Right atrium auricular region (tissue), 2 donors: ENCODE data around the gene CDC14A. TPM values are rescaled to one million over a fixed set of nuclear protein-coding genes. Genes with fewer than 3 reads are reported as not detected.

Experiments
- DNase-seq: peaks from one replicate; pipeline ENCODE4 v3.0.0-alpha.2; 2019; ENCODE audit warnings: low spot score
- H3K27ac ChIP-seq, 2 donors: fragments of 200-600 bp; sonication (generic); 1 replicate in 1 of 2; 2 replicates in 1 of 2; pipeline ENCODE4 v1.5.1; 2016 to 2019
- H3K27me3 ChIP-seq, 2 donors: fragments of 200-600 bp; sonication (generic); one replicate each; pipeline versions ENCODE4 v1.5.1 to v1.6.0; 2017 to 2019
- H3K36me3 ChIP-seq: fragments of 200-600 bp; sonication (generic); one replicate; pipeline ENCODE4 v1.5.1; 2016
- H3K4me1 ChIP-seq, 2 donors: fragments of 200-600 bp; sonication (generic); one replicate each; pipeline versions ENCODE4 v1.5.1 to v1.6.0; 2017 to 2019
- H3K4me3 ChIP-seq, 2 donors: fragments of 200-600 bp; sonication (generic); 1 replicate in 1 of 2; 2 replicates in 1 of 2; pipeline ENCODE4 v1.5.1; 2017 to 2019; ENCODE audit warnings: mild to moderate bottlenecking in 1 of 2, moderate library complexity in 1 of 2
- H3K9me3 ChIP-seq, 2 donors: fragments of 200-600 bp; sonication (generic); one replicate each; pipeline ENCODE4 v1.5.1; 2019
- CTCF ChIP-seq, 2 donors: fragments of 200-600 bp; sonication (generic); IDR thresholded peaks; one replicate each; pipeline ENCODE4 v1.5.1; 2019; ENCODE audit warnings: antibody characterized with exemption in 2 of 2
- total RNA-seq, 2 donors: library from RNA; depleted of rRNA; stranded (reverse); fragments of >200 nt; gene quantifications; one replicate each; pipeline ENCODE4 v1.1.0, GENCODE V29; 2016

CDC14A gene
- total RNA-seq, 2 donors from 2014 or later, result 5.3 to 5.5 TPM

GRCh38 chr1:100538913-100539835 is 186.9 kb downstream of the CDC14A start:
- H3K27ac ChIP-seq, result no peak overlapping the region
- DNase-seq, result no peak
- H3K4me3 ChIP-seq, result peak overlapping the region; percentile 30 to 49
- TF ChIP-seq CTCF (IDR thresholded peaks at IDR 0.05), result peak in 1 of 2 donors; percentile 35
- peaks cover 0 to 20% of the 10 kb centered on the region in 2 donors for H3K4me1 ChIP-seq
- H3K27me3 ChIP-seq, result no peaks in the 10 kb centered on the region
- H3K9me3 ChIP-seq, result no peaks in the 10 kb centered on the region
- no peaks in the 10 kb centered on the region for H3K36me3 ChIP-seq

DNA sequence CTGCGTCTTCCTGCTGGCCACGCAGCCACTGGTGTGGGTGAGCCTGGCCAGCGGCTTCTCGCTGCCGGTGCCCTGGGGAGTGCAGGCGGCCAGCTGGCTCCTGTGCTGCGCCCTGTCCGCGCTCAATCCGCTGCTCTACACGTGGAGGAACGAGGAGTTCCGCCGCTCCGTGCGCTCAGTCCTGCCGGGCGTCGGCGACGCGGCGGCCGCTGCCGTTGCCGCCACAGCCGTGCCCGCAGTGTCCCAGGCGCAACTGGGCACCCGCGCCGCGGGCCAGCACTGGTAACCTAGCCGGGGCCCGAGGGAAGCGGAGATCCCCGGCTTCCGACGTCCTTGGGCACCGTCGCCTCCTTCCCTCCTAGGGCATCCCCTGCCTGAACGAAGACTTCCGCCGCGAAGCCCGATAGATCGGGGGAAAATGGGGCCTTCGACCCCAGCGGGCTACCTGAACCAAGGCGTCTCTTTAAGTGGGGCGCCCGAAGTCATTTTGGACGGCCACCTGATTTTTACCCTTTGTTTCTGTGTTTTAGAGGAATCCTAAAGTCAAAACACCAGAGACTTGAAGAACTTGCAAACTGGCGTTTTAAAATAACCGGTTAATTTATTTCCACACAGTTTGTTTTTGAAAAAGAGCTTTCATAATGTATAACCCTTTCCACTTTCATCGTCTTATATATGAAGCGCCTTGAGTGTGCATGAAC is 187.7 kb downstream of the CDC14A start:
- no peak for DNase-seq
- no peak for TF ChIP-seq CTCF (IDR thresholded peaks at IDR 0.05)
- Histone ChIP-seq H3K4me3 (peak overlapping the region; percentile 23 to 49), H3K36me3 (no peaks in the 10 kb centered on the region), H3K9me3 (no peaks in the 10 kb centered on the region), H3K27me3 (no peaks in the 10 kb centered on the region), H3K4me1 (peaks cover 0 to 20% of the 10 kb centered on the region in 2 donors), H3K27ac (no peak overlapping the region)

DNA sequence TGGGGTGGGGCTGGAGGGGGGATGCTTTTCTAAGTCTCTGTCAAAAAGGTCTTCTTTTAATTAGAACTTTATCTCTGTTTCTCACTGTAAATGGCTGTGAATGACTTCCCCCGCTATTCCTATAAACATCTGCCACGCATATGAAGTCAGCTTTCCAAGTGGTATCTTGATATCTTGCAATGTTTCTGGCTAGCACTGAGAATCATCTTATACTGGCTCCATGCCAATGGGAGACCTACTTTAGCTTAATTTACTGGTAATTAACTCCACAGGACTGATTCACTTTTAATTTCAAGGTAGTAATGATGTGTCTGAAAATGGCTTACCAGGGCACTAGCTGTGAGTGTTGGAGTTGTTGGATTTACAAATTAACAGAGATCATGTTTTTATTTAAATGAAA is 190.0 kb downstream of the CDC14A start:
- Histone ChIP-seq H3K4me3 (no peak overlapping the region), H3K4me1 (peaks cover 0 to 20% of the 10 kb centered on the region in 2 donors), H3K9me3 (no peaks in the 10 kb centered on the region), H3K36me3 (no peaks in the 10 kb centered on the region), H3K27me3 (no peaks in the 10 kb centered on the region), H3K27ac (no peak overlapping the region)
- TF ChIP-seq CTCF (IDR thresholded peaks at IDR 0.05), result no peak
- DNase-seq, result no peak

DNA sequence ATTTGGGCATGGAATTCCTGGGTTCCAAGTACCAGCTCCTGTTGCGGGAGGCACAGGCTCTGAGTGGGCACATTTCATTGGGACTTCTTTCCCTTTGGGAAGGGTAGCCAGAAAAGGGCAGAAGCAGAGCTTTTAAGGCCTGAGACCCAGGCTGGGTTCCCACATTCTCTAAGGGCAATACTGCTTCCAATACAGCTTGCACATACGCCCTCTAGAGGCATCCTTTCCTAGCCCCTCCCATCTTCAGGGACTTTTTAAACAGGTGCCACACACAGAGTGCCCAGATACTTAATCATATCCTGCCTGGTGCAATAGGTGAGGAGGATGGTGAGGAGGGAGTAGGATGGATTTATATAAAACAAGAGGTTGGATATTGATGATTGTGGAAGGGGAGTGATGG is 191.3 kb downstream of the CDC14A start:
- H3K9me3 ChIP-seq, result no peaks in the 10 kb centered on the region
- no peak overlapping the region for H3K27ac ChIP-seq
- DNase-seq, result no peak
- H3K36me3 ChIP-seq, result no peaks in the 10 kb centered on the region
- H3K4me3 ChIP-seq, result no peak overlapping the region
- no peak for TF ChIP-seq CTCF (IDR thresholded peaks at IDR 0.05)
- H3K4me1 ChIP-seq, result peaks cover 0 to 13% of the 10 kb centered on the region in 2 donors
- H3K27me3 ChIP-seq, result no peaks in the 10 kb centered on the region

DNA sequence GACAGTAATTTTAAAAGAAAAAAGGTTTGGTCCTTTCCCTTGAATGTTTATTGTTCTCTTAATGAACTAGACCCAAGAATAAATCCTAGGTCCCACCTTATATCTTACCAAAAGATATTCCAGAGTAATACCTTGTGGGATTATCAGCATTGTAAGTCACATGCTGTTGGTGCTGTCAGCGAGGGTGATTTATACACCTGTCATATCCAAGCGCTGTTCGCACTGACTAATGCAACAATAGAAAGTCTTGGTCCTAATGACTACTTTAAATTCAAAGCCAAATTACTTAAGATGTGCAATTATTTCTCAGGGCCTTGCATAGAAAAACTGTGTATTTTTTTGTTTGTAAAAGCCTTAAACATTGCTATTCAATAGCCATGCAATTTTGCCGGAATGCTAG is 192.5 kb downstream of the CDC14A start:
- TF ChIP-seq CTCF (IDR thresholded peaks at IDR 0.05), result no peak
- no peak for DNase-seq
- Histone ChIP-seq H3K4me1 (peaks cover 0 to 4% of the 10 kb centered on the region in 2 donors), H3K4me3 (no peak overlapping the region), H3K36me3 (no peaks in the 10 kb centered on the region), H3K27ac (no peak overlapping the region), H3K9me3 (peaks cover 0 to 1% of the 10 kb centered on the region in 2 donors), H3K27me3 (no peaks in the 10 kb centered on the region)
